Ovary (tissue), 9 donors: ENCODE measurements around the gene CDK5RAP1. TPM values are rescaled to one million over a fixed set of nuclear protein-coding genes. Genes with fewer than 3 reads are reported as not detected.
"Not testable (repeated sequence)": the region's sequence is repeated elsewhere in the genome, so short reads cannot be mapped to it uniquely, and the experiment has no call there.

Experiments used
- DNase-seq, 5 donors: peaks; one replicate each; pipeline ENCODE4 v3.0.0-alpha.2; 2019 to 2020
- H3K27ac ChIP-seq, 2 donors: fragments of 200-600 bp; one replicate each; pipeline versions ENCODE4 v1.5.1 to v1.8.0; 2019 to 2022
- H3K27me3 ChIP-seq: fragments of 200-600 bp; one replicate; pipeline ENCODE4 v1.8.0; 2022
- H3K36me3 ChIP-seq: fragments of 200-600 bp; sonication (generic); one replicate; pipeline ENCODE4 v1.5.1; 2019
- H3K4me1 ChIP-seq: one replicate; pipeline ENCODE4 v1.8.1; 2013; ENCODE audit warnings: mild to moderate bottlenecking, moderate library complexity; ENCODE audit not compliant: insufficient read depth
- H3K4me3 ChIP-seq: fragments of 200-600 bp; sonication (generic); one replicate; pipeline ENCODE4 v1.5.1; 2017
- H3K9me3 ChIP-seq, 2 donors: fragments of 200-600 bp in 1 of 2; sonication (generic) in 1 of 2; one replicate each; pipeline versions ENCODE4 v1.5.1 to v1.8.1; 2013 to 2019; ENCODE audit warnings: mild to moderate bottlenecking in 1 of 2, moderate library complexity in 1 of 2
- EP300 ChIP-seq: sonication (generic); formaldehyde crosslinking; IDR thresholded peaks from one replicate; pipeline ENCODE4 v1.6.1; 2017; ENCODE audit warnings: antibody characterized with exemption
- POLR2A ChIP-seq: fragments of 450-650 bp; IDR thresholded peaks from one replicate; pipeline ENCODE4 v1.6.1; 2017; ENCODE audit warnings: antibody characterized with exemption, mild to moderate bottlenecking, moderate library complexity
- WGBS, 3 donors: extraction: QIAGEN DNeasy Blood & Tissue Kit in 1 of 3; methylation state at CpG; one replicate each; pipeline versions ENCODE4 v1.1.5 to v1.1.7; 2013 to 2017; 5-methylcytosine and 5-hydroxymethylcytosine counted together
- intact Hi-C, 4 donors: fragments of 100-400 bp; cut with DNase I; formaldehyde crosslinking; loops; one replicate each; pipeline versions ENCODE4 v1.11.0 to v1.15.1; 2022 to 2023
- polyA plus RNA-seq, 2 donors: library from polyadenylated mRNA; stranded (reverse); fragments of 200-250 nt in 1 of 2; fragments of 350-450 nt in 1 of 2; fragmentation: Illumina TruSeq in 1 of 2; extraction: RNeasy Lipid Tissue Mini Kit (QIAGEN cat#74804) in 1 of 2; gene quantifications; one replicate each; pipeline ENCODE4 v1.2.3, GENCODE V29; 2013 to 2014
- total RNA-seq, 7 donors: library from RNA; depleted of rRNA in 2 of 7; stranded (reverse); fragments of >200 nt in 2 of 7; fragmentation: NEBNext Ultra II Directional in 3 of 7; extraction: Animal tissue kit (Norgen Biotek cat#: 25700) in 3 of 7; gene quantifications; one replicate each; pipeline versions ENCODE4 v1.1.0 to v1.2.4, GENCODE V29; 2016 to 2023
- TF ChIP-seq, protein P1 (sequence below), 3 donors: fragments of 450-650 bp in 2 of 3; fragments of 200-600 bp in 1 of 3; IDR thresholded peaks; one replicate each; pipeline versions ENCODE4 v1.5.1 to v1.8.0; 2016 to 2022; ENCODE audit warnings: antibody characterized with exemption in 3 of 3, mild to moderate bottlenecking in 1 of 3
- donor health status: DM: no; HTN: no; CAD: no; lungs with moderate emphysema.
- donor health status: DM: no; HTN: no; CAD: no.
- donor health status: Bipolar disorder and iron deficiency.
- donor health status: DM: yes; HTN: yes; CAD: no.
- donor health status: DM: no; HTN: no; CAD: no.
- donor health status: DM: yes; HTN: yes; CAD: no.

The CDK5RAP1 gene
- total and polyA plus RNA-seq, 9 donors: 17.3 to 31.9 (median 19.4) TPM

DNA sequence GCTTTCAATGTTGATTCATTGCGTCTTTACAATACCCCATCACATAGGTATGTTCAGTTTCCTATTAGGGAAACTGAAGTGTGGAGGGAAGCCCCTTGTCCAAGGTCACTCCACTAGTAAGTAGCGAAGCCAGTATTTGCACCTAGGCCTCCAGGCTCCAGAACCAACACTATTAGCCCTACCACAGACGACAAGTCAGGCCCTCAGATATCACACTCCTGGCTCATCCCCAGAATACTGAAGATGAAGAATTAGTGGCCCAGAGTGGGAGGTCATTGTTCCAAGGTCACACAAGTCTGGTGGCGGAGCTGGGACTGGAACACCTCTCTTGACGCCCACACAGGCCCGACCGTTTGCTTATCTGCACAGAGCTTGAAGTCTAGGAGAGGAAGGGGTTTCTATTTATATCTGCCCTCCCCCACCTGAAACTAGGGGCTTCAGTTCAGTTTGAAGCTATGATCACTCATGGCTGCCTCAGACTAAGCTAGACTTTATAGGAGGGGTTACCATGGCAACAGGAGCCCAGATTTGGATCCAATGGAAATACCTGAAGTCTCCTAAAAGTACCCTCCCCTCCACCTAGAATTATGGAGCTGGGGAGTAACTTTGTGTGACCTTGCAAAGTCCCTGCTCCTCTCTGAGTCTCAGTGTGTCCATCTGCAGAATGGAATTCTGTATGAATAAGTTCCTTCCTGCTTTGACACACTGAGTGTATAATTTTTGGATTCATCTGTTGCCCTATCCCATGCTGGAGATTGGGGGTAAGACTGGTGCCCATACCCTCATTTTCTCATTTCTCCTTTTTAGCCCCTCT is 40.0 kb upstream of the CDK5RAP1 start:
- H3K4me3 ChIP-seq: no peak overlapping the region
- no peaks in the 10 kb centered on the region for H3K36me3 ChIP-seq
- no peaks in the 10 kb centered on the region for H3K27me3 ChIP-seq
- H3K9me3 ChIP-seq: no peaks in the 10 kb centered on the region
- DNase-seq: no peak
- intact Hi-C loops: no loop called here
- H3K4me1 ChIP-seq: peaks cover 4% of the 10 kb centered on the region
- peak overlapping the region in 1 of 2 donors; percentile 15 for H3K27ac ChIP-seq
- 40 to 54% (median 44%) methylated on average over 7 of the region's 7 CpGs for WGBS, 3 donors
- TF ChIP-seq POLR2A (no peak), EP300 (no peak)
- TF ChIP-seq, protein P1, sequence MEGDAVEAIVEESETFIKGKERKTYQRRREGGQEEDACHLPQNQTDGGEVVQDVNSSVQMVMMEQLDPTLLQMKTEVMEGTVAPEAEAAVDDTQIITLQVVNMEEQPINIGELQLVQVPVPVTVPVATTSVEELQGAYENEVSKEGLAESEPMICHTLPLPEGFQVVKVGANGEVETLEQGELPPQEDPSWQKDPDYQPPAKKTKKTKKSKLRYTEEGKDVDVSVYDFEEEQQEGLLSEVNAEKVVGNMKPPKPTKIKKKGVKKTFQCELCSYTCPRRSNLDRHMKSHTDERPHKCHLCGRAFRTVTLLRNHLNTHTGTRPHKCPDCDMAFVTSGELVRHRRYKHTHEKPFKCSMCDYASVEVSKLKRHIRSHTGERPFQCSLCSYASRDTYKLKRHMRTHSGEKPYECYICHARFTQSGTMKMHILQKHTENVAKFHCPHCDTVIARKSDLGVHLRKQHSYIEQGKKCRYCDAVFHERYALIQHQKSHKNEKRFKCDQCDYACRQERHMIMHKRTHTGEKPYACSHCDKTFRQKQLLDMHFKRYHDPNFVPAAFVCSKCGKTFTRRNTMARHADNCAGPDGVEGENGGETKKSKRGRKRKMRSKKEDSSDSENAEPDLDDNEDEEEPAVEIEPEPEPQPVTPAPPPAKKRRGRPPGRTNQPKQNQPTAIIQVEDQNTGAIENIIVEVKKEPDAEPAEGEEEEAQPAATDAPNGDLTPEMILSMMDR (IDR thresholded peaks at IDR 0.05): no peak

DNA sequence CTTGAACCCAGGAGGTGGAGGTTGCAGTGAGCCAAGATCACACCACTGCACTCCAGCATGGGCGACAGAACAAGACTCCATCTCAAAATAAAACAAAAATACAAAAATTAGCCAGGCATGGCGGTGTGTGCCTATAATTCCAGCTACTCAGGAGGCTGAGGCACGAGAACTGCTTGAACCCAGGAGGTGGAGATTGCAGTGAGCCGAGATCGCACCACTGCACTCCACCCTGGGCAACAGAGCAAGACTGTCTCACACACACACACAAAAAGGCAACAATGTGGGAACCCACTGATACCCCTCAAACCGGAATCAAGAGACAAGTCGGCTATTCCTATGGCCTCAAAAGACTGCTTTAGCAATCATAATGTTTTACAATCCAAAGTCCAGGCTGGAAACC is 39.2 kb upstream of the CDK5RAP1 start:
- H3K27ac ChIP-seq, intact Hi-C loops, H3K4me3 ChIP-seq, H3K4me1 ChIP-seq, H3K9me3 ChIP-seq, H3K36me3 ChIP-seq, H3K27me3 ChIP-seq, DNase-seq: not testable (repeated sequence)
- WGBS, 3 donors: 89 to 92% (median 91%) methylated on average over 7 of the region's 7 CpGs

DNA sequence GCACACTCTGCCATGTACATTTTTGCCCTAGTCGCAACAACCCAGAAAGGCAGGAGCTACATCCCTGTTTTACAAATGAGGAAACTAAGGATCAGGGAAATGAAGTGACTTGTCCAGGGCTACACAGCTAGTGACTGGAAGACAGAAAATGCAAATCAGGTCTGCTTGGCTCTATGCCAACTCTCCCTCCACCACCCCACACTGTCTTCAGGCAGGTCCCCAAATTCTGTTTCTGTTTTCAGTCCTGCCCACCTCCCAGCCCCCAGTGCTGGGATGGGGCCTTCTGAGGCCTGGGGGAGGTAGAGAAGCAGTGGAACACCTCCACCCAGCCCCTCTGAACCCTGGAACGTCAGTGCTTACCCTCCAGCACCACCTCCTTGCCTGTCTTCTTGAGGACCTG is 37.2 kb upstream of the CDK5RAP1 start:
- Histone ChIP-seq H3K9me3 (no peaks in the 10 kb centered on the region), H3K36me3 (no peaks in the 10 kb centered on the region), H3K27ac (no peak overlapping the region), H3K4me3 (no peak overlapping the region), H3K27me3 (no peaks in the 10 kb centered on the region), H3K4me1 (peaks cover 4% of the 10 kb centered on the region)
- TF ChIP-seq EP300 (no peak), POLR2A (no peak)
- TF ChIP-seq, protein P1 (IDR thresholded peaks at IDR 0.05): no peak
- WGBS, 3 donors: 89 to 90% (median 89%) methylated on average over 2 of the region's 2 CpGs
- intact Hi-C loops: no loop called here
- no peak for DNase-seq

DNA sequence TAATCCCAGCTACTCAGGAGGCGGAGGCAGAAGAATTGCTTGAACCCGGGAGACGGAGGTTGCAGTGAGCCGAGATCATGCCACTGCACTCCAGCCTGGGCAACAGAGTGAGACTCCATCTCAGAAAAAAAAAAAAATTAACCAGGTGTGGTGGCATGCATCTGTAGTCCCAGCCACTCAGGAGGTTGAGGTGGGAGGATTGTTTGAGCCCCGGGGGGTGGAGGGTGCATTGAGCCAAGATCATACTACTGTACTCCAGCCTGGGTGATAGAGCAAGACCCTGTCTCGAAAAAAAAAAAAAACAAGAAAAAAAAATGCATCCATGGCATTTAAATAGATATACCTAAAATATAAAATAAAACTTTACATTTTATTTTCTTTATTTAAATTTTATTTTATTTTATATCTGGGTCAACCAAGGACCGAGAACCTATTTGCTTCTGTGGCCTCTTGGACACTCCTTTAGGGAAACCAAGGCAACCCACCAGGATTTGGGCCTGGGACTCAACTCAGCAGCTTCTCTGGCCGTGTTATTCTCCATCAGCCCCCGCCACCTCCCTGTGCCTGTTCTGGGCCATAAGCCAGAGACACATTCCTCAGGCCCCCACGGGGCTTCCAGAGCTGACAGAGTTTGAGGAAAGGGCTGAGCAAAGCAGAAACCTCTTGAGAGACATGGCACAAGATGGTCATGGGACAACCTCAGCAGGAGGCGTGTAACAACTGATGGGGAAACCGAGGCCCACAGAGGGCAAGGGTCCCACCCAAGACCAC is 36.0 kb upstream of the CDK5RAP1 start:
- TF ChIP-seq, protein P1 (IDR thresholded peaks at IDR 0.05): no peak
- TF ChIP-seq EP300 (no peak), POLR2A (no peak)
- Histone ChIP-seq H3K36me3 (no peaks in the 10 kb centered on the region), H3K4me3 (no peak overlapping the region), H3K4me1 (peaks cover 4% of the 10 kb centered on the region), H3K27me3 (no peaks in the 10 kb centered on the region), H3K9me3 (no peaks in the 10 kb centered on the region), H3K27ac (no peak overlapping the region)
- DNase-seq: peak; percentile 48 to 72 (median 57)
- WGBS, 3 donors: 54 to 58% (median 57%) methylated on average over 12 of the region's 12 CpGs
- intact Hi-C loops: no loop called here

DNA sequence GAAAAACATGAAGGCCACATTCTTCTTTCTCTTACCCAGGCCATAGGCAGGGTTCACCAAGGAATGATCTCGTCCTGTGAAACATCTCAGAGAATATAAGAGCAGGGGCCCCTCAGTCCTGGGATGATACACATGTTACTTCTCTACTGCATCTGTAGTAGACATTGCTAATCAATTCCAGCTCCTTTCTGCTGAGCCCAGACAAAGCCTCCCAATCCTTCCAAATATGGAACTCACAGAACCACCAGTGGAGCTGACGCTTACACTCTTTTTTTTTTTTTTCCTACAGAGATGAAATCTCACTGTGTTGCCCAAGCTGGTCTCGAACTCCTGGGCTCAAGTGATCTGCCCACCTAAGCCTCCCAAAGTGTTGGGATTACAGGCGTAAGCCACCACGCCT is 33.1 kb upstream of the CDK5RAP1 start:
- TF ChIP-seq, protein P1 (IDR thresholded peaks at IDR 0.05): no peak
- TF ChIP-seq EP300 (no peak), POLR2A (no peak)
- H3K27ac ChIP-seq: no peak overlapping the region

More for the DNA sequence above, 33.1 kb upstream of the CDK5RAP1 start:
- peaks cover 8% of the 10 kb centered on the region for H3K4me1 ChIP-seq
- WGBS, 3 donors: 89 to 96% (median 95%) methylated on average over 5 of the region's 5 CpGs
- no peaks in the 10 kb centered on the region for H3K36me3 ChIP-seq
- no peak for DNase-seq
- no peak overlapping the region for H3K4me3 ChIP-seq
- no peaks in the 10 kb centered on the region for H3K27me3 ChIP-seq
- H3K9me3 ChIP-seq: no peaks in the 10 kb centered on the region
- intact Hi-C loops: no loop called here
